ENCODE measurements around the gene PCLO. TPM values are rescaled to one million over a fixed set of nuclear protein-coding genes. Genes with fewer than 3 reads are reported as not detected.
A peak's percentile ranks its signal among the peaks of the same experiment; 100 is the strongest.

Gene PCLO
- total RNA-seq, 2 donors from 2014 or later: 10.9 to 20.8 TPM

- Histone ChIP-seq H3K27ac (no peak overlapping the region), H3K4me1 (no peaks in the 10 kb centered on the region), H3K4me3 (no peak overlapping the region), H3K36me3 (replicated peaks in 1 of 2; ENCODE audit: insufficient read depth in 1 of 2, low read depth in 2 of 2) (no peaks in the 10 kb centered on the region), H3K9me3 (no peaks in the 10 kb centered on the region), H3K27me3 (no peaks in the 10 kb centered on the region)
- no peak for DNase-seq
- WGBS, 2 donors: 57 to 72% methylated on average over 4 of the region's 4 CpGs
- no peak for ATAC-seq
- no peak for TF ChIP-seq POLR2A (IDR thresholded peaks at IDR 0.05)
- no peak for TF ChIP-seq CTCF (IDR thresholded peaks at IDR 0.05)
- intact Hi-C loops (cut with DNase I): no loop called here
These were observed 420.5 kb downstream of the PCLO start for GRCh38 chr7:82742163-82742562.

- no peaks in the 10 kb centered on the region for H3K4me1 ChIP-seq
- DNase-seq (no peak), ATAC-seq (no peak)
- intact Hi-C loops (cut with DNase I): no loop called here
- no peaks in the 10 kb centered on the region for H3K9me3 ChIP-seq
- H3K27ac ChIP-seq: no peak overlapping the region
- no peaks in the 10 kb centered on the region for H3K36me3 ChIP-seq (replicated peaks in 1 of 2; ENCODE audit: insufficient read depth in 1 of 2, low read depth in 2 of 2)
- no peak overlapping the region for H3K4me3 ChIP-seq
- TF ChIP-seq POLR2A (IDR thresholded peaks at IDR 0.05) (no peak), CTCF (IDR thresholded peaks at IDR 0.05) (no peak)
- H3K27me3 ChIP-seq: no peaks in the 10 kb centered on the region
These were observed 421.2 kb downstream of the PCLO start for GRCh38 chr7:82741493-82741892.

- DNase-seq (peak; percentile 23 to 55 (median 32)), ATAC-seq (no peak)
- no peaks in the 10 kb centered on the region for H3K9me3 ChIP-seq
- WGBS, 2 donors: 33 to 37% methylated on average over 3 of the region's 3 CpGs
- no peaks in the 10 kb centered on the region for H3K27me3 ChIP-seq
- TF ChIP-seq CTCF (IDR thresholded peaks at IDR 0.05): peak in 6 of 7 experiments; percentile 23 to 37 (median 28)
- no peak for TF ChIP-seq POLR2A (IDR thresholded peaks at IDR 0.05)
- H3K4me3 ChIP-seq: no peak overlapping the region
- intact Hi-C loops (cut with DNase I): no loop called here
- H3K27ac ChIP-seq: no peak overlapping the region
- H3K4me1 ChIP-seq: no peaks in the 10 kb centered on the region
- no peaks in the 10 kb centered on the region for H3K36me3 ChIP-seq (replicated peaks in 1 of 2; ENCODE audit: insufficient read depth in 1 of 2, low read depth in 2 of 2)
These were observed 422.3 kb downstream of the PCLO start for GRCh38 chr7:82740246-82740848.

- ATAC-seq: no peak
- intact Hi-C loops (cut with DNase I): no loop called here
- no peaks in the 10 kb centered on the region for H3K36me3 ChIP-seq (replicated peaks in 1 of 2; ENCODE audit: insufficient read depth in 1 of 2, low read depth in 2 of 2)
- H3K9me3 ChIP-seq: no peaks in the 10 kb centered on the region
- no peak for TF ChIP-seq POLR2A (IDR thresholded peaks at IDR 0.05)
- no peak for DNase-seq
- no peaks in the 10 kb centered on the region for H3K27me3 ChIP-seq
- H3K27ac ChIP-seq: no peak overlapping the region
- H3K4me3 ChIP-seq: no peak overlapping the region
- WGBS, 2 donors: 65 to 73% methylated on average over 3 of the region's 3 CpGs
- no peaks in the 10 kb centered on the region for H3K4me1 ChIP-seq
These were observed 426.1 kb downstream of the PCLO start for GRCh38 chr7:82736633-82737032.

- ATAC-seq: no peak
- no peak for DNase-seq
- H3K9me3 ChIP-seq: no peaks in the 10 kb centered on the region
- H3K4me3 ChIP-seq: no peak overlapping the region
- no peaks in the 10 kb centered on the region for H3K27me3 ChIP-seq
- intact Hi-C loops (cut with DNase I): no loop called here
- no peaks in the 10 kb centered on the region for H3K4me1 ChIP-seq
- H3K27ac ChIP-seq: no peak overlapping the region
- TF ChIP-seq POLR2A (IDR thresholded peaks at IDR 0.05): no peak
- no peak for TF ChIP-seq CTCF (IDR thresholded peaks at IDR 0.05)
- 40 to 51% methylated on average over 3 of the region's 3 CpGs for WGBS, 2 donors
- H3K36me3 ChIP-seq (replicated peaks in 1 of 2; ENCODE audit: insufficient read depth in 1 of 2, low read depth in 2 of 2): no peaks in the 10 kb centered on the region
These were observed 430.0 kb downstream of the PCLO start for GRCh38 chr7:82732677-82733076.

All from body of pancreas (tissue), 4 donors.